ENCODE data around the gene MYO5A.

MYO5A gene

GRCh38 chr15:52438047-52438446 lies 90.6 kb downstream of the MYO5A start:
- TF ChIP-seq, protein P1, sequence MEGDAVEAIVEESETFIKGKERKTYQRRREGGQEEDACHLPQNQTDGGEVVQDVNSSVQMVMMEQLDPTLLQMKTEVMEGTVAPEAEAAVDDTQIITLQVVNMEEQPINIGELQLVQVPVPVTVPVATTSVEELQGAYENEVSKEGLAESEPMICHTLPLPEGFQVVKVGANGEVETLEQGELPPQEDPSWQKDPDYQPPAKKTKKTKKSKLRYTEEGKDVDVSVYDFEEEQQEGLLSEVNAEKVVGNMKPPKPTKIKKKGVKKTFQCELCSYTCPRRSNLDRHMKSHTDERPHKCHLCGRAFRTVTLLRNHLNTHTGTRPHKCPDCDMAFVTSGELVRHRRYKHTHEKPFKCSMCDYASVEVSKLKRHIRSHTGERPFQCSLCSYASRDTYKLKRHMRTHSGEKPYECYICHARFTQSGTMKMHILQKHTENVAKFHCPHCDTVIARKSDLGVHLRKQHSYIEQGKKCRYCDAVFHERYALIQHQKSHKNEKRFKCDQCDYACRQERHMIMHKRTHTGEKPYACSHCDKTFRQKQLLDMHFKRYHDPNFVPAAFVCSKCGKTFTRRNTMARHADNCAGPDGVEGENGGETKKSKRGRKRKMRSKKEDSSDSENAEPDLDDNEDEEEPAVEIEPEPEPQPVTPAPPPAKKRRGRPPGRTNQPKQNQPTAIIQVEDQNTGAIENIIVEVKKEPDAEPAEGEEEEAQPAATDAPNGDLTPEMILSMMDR (IDR thresholded peaks at IDR 0.05; ENCODE audit: extremely low read depth, insufficient read depth, missing control alignments) = no peak
- no peak for DNase-seq (ENCODE audit: low spot score)
- in situ Hi-C loops (cut with MboI; ENCODE audit: low pct_unique_long_range_greater_than_20kb, low sequenced_read_pairs, unreplicated experiment) = no loop called here

GRCh38 chr15:52437646-52438045 lies 91.0 kb downstream of the MYO5A start:
- TF ChIP-seq, protein P1 (IDR thresholded peaks at IDR 0.05; ENCODE audit: extremely low read depth, insufficient read depth, missing control alignments) = no peak
- in situ Hi-C loops (cut with MboI; ENCODE audit: low pct_unique_long_range_greater_than_20kb, low sequenced_read_pairs, unreplicated experiment) = no loop called here

GRCh38 chr15:52436981-52437380 lies 91.7 kb downstream of the MYO5A start:
- no peak for DNase-seq (ENCODE audit: low spot score)
- TF ChIP-seq, protein P1 (IDR thresholded peaks at IDR 0.05; ENCODE audit: extremely low read depth, insufficient read depth, missing control alignments) = no peak
- in situ Hi-C loops (cut with MboI; ENCODE audit: low pct_unique_long_range_greater_than_20kb, low sequenced_read_pairs, unreplicated experiment) = no loop called here

More at GRCh38 chr15:52437646-52438045, 91.0 kb downstream of the MYO5A start:
- DNase-seq (ENCODE audit: low spot score) = no peak

DNA sequence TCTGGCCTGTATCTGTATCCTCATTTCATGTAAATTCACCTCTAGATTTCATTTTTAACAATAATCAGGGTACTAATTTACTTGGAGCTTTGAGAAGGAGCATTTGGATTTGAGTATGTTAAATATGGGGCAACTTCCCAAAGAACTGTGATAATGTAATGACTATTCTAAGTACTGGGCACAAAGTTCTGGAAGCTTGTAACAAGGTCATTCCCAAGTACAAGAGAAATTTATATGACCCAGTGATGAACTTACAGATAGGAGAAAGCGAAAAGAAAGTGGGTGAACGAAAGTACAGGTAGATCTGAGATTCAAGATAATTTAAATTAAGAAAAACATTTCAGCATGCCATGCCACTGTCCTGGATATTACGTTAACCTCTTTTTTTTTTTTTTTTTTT lies 93.8 kb downstream of the MYO5A start:
- TF ChIP-seq, protein P1 (IDR thresholded peaks at IDR 0.05; ENCODE audit: extremely low read depth, insufficient read depth, missing control alignments) = no peak
- DNase-seq (ENCODE audit: low spot score) = no peak
- in situ Hi-C loops (cut with MboI; ENCODE audit: low pct_unique_long_range_greater_than_20kb, low sequenced_read_pairs, unreplicated experiment) = no loop called here

DNA sequence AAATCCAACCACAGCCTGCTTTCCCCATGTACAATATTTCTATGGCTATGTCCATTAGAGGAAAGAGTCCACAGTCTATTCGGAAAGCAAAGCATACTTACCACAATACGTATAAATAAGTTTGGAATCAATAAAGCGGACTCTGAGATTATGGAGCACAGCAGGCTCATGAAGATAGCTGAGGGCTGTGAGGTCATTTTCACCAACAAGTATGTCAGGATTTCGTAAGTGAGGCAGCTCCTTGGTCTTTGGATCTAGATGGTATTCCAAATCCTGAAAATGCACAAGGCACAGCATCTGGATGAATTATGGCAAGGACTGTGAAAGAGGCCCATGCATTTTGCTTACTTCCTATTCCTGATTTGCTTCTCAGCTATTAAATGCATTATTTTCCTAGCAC lies 100.4 kb downstream of the MYO5A start:
- in situ Hi-C loops (cut with MboI; ENCODE audit: low pct_unique_long_range_greater_than_20kb, low sequenced_read_pairs, unreplicated experiment) = no loop called here
- DNase-seq (ENCODE audit: low spot score) = no peak
- TF ChIP-seq, protein P1 (IDR thresholded peaks at IDR 0.05; ENCODE audit: extremely low read depth, insufficient read depth, missing control alignments) = no peak

DNA sequence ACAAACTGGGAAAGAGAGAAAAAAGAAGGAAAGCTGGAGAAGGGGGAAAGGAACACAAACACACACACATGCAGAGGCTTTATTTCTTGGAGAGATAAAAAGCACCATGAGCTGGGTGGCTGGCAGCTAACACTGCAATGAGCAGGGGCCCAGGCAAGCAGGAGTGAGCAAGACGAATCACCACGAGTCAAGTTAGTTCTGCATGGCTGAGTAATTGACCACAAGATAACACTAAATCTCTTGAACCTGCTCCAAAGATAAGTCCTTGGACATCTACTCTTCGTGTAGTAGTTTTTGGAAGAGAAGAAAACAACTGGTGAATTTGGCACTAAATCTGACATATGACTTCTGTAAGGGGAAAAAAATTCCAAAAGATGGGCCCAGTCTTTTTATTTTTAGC lies 100.9 kb downstream of the MYO5A start:
- in situ Hi-C loops (cut with MboI; ENCODE audit: low pct_unique_long_range_greater_than_20kb, low sequenced_read_pairs, unreplicated experiment) = no loop called here
- peak; percentile 25 for DNase-seq (ENCODE audit: low spot score)
- TF ChIP-seq, protein P1 (IDR thresholded peaks at IDR 0.05; ENCODE audit: extremely low read depth, insufficient read depth, missing control alignments) = no peak

Measured in GM13977 (cell line).